Measurements from ENCODE around the gene MGAT4A. TPM values are rescaled to one million over a fixed set of nuclear protein-coding genes. Genes with fewer than 3 reads are reported as not detected.

MGAT4A gene
- total and polyA plus RNA-seq, 2 experiments from 2014 or later, result 4.4 to 5.6 TPM

DNA sequence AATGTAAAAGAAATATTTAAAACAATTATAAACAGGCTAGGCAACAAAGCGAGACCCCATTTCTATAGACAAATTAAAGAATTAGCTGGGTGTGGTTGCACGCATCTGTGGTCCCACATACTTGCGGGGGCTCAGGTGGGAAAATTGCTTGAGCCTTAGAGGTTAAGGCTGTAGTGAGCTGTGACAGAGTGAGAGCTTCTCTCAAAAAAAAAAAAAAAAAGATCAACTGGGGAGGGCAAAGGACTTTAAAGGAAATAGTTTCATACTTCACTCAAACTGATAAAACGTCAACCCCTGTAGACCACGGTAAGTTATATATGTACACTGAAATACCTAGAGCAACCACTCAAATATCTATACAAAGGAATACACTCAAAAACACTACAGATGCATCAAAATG lies 37.5 kb downstream of the MGAT4A start:
- no peaks in the 10 kb centered on the region for H3K9me2 ChIP-seq (ENCODE audit: insufficient read depth)
- no peak overlapping the region for H2AFZ ChIP-seq
- no peak overlapping the region for H3K4me2 ChIP-seq
- H4K20me1 ChIP-seq (replicated peaks; ENCODE audit: insufficient read depth), result no peaks in the 10 kb centered on the region
- TF ChIP-seq, protein P1, sequence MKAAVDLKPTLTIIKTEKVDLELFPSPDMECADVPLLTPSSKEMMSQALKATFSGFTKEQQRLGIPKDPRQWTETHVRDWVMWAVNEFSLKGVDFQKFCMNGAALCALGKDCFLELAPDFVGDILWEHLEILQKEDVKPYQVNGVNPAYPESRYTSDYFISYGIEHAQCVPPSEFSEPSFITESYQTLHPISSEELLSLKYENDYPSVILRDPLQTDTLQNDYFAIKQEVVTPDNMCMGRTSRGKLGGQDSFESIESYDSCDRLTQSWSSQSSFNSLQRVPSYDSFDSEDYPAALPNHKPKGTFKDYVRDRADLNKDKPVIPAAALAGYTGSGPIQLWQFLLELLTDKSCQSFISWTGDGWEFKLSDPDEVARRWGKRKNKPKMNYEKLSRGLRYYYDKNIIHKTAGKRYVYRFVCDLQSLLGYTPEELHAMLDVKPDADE (IDR thresholded peaks at IDR 0.05), result no peak
- TF ChIP-seq POLR2AphosphoS5 (IDR thresholded peaks at IDR 0.05; ENCODE audit: low read depth) (no peak), CTCF (conservative IDR thresholded peaks at IDR 0.05; ENCODE audit: low read depth in 2 of 2) (no peak), EZH2phosphoT487 (IDR thresholded peaks at IDR 0.05; ENCODE audit: unreplicated experiment) (no peak), STAT1 (IDR thresholded peaks at IDR 0.05; ENCODE audit: unreplicated experiment) (no peak), EZH2 (IDR thresholded peaks at IDR 0.05; ENCODE audit: low read depth, unreplicated experiment) (no peak), JUNB (IDR thresholded peaks at IDR 0.05; ENCODE audit: unreplicated experiment) (no peak), ZNF114 (CRISPR knock-in tag; IDR thresholded peaks at IDR 0.05) (no peak), CREB1 (CRISPR knock-in tag; IDR thresholded peaks at IDR 0.05; ENCODE audit: low read depth) (no peak), NANOG (IDR thresholded peaks at IDR 0.05; ENCODE audit: borderline replicate concordance) (no peak), ZNF331 (CRISPR knock-in tag; IDR thresholded peaks at IDR 0.05; ENCODE audit: low read depth) (no peak)
- TF ChIP-seq, protein P2, sequence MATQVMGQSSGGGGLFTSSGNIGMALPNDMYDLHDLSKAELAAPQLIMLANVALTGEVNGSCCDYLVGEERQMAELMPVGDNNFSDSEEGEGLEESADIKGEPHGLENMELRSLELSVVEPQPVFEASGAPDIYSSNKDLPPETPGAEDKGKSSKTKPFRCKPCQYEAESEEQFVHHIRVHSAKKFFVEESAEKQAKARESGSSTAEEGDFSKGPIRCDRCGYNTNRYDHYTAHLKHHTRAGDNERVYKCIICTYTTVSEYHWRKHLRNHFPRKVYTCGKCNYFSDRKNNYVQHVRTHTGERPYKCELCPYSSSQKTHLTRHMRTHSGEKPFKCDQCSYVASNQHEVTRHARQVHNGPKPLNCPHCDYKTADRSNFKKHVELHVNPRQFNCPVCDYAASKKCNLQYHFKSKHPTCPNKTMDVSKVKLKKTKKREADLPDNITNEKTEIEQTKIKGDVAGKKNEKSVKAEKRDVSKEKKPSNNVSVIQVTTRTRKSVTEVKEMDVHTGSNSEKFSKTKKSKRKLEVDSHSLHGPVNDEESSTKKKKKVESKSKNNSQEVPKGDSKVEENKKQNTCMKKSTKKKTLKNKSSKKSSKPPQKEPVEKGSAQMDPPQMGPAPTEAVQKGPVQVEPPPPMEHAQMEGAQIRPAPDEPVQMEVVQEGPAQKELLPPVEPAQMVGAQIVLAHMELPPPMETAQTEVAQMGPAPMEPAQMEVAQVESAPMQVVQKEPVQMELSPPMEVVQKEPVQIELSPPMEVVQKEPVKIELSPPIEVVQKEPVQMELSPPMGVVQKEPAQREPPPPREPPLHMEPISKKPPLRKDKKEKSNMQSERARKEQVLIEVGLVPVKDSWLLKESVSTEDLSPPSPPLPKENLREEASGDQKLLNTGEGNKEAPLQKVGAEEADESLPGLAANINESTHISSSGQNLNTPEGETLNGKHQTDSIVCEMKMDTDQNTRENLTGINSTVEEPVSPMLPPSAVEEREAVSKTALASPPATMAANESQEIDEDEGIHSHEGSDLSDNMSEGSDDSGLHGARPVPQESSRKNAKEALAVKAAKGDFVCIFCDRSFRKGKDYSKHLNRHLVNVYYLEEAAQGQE (IDR thresholded peaks at IDR 0.05; ENCODE audit: unreplicated experiment), result no peak
- TF ChIP-seq, protein P3, sequence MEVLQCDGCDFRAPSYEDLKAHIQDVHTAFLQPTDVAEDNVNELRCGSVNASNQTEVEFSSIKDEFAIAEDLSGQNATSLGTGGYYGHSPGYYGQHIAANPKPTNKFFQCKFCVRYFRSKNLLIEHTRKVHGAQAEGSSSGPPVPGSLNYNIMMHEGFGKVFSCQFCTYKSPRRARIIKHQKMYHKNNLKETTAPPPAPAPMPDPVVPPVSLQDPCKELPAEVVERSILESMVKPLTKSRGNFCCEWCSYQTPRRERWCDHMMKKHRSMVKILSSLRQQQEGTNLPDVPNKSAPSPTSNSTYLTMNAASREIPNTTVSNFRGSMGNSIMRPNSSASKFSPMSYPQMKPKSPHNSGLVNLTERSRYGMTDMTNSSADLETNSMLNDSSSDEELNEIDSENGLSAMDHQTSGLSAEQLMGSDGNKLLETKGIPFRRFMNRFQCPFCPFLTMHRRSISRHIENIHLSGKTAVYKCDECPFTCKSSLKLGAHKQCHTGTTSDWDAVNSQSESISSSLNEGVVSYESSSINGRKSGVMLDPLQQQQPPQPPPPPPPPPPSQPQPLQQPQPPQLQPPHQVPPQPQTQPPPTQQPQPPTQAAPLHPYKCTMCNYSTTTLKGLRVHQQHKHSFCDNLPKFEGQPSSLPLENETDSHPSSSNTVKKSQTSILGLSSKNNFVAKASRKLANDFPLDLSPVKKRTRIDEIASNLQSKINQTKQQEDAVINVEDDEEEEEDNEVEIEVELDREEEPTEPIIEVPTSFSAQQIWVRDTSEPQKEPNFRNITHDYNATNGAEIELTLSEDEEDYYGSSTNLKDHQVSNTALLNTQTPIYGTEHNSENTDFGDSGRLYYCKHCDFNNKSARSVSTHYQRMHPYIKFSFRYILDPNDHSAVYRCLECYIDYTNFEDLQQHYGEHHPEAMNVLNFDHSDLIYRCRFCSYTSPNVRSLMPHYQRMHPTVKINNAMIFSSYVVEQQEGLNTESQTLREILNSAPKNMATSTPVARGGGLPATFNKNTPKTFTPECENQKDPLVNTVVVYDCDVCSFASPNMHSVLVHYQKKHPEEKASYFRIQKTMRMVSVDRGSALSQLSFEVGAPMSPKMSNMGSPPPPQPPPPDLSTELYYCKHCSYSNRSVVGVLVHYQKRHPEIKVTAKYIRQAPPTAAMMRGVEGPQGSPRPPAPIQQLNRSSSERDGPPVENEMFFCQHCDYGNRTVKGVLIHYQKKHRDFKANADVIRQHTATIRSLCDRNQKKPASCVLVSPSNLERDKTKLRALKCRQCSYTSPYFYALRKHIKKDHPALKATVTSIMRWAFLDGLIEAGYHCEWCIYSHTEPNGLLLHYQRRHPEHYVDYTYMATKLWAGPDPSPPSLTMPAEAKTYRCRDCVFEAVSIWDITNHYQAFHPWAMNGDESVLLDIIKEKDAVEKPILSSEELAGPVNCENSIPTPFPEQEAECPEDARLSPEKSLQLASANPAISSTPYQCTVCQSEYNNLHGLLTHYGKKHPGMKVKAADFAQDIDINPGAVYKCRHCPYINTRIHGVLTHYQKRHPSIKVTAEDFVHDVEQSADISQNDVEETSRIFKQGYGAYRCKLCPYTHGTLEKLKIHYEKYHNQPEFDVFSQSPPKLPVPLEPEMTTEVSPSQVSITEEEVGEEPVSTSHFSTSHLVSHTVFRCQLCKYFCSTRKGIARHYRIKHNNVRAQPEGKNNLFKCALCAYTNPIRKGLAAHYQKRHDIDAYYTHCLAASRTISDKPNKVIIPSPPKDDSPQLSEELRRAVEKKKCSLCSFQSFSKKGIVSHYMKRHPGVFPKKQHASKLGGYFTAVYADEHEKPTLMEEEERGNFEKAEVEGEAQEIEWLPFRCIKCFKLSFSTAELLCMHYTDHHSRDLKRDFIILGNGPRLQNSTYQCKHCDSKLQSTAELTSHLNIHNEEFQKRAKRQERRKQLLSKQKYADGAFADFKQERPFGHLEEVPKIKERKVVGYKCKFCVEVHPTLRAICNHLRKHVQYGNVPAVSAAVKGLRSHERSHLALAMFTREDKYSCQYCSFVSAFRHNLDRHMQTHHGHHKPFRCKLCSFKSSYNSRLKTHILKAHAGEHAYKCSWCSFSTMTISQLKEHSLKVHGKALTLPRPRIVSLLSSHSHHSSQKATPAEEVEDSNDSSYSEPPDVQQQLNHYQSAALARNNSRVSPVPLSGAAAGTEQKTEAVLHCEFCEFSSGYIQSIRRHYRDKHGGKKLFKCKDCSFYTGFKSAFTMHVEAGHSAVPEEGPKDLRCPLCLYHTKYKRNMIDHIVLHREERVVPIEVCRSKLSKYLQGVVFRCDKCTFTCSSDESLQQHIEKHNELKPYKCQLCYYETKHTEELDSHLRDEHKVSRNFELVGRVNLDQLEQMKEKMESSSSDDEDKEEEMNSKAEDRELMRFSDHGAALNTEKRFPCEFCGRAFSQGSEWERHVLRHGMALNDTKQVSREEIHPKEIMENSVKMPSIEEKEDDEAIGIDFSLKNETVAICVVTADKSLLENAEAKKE (CRISPR knock-in tag; IDR thresholded peaks at IDR 0.05), result no peak
- Mint-ChIP-seq H3K4me3 (no peak overlapping the region), H3K9me3 (no peaks in the 10 kb centered on the region), H3K4me1 (no peaks in the 10 kb centered on the region), H3K36me3 (ENCODE audit: low read depth) (no peaks in the 10 kb centered on the region), H3K27me3 (ENCODE audit: insufficient read depth, low read depth, poor library complexity) (no peaks in the 10 kb centered on the region), H3K27ac (no peak overlapping the region)
- ATAC-seq (no peak), DNase-seq (ENCODE audit: low spot score) (no peak)
- H3K27me3 ChIP-seq (ENCODE audit: insufficient read depth), result no peaks in the 10 kb centered on the region
- H3K79me2 ChIP-seq (replicated peaks; ENCODE audit: insufficient read depth), result no peaks in the 10 kb centered on the region
- no peak overlapping the region for H3K4me3 ChIP-seq
- no peaks in the 10 kb centered on the region for H3F3A ChIP-seq (replicated peaks; ENCODE audit: low read depth)
- no peaks in the 10 kb centered on the region for H3K4me1 ChIP-seq (ENCODE audit: insufficient read depth)
- H3K36me3 ChIP-seq (ENCODE audit: insufficient read depth), result no peaks in the 10 kb centered on the region
- no peak overlapping the region for H3K27ac ChIP-seq (ENCODE audit: low read depth)

Data from GM23338 (cell line).